MM.1S (cell line): Measurements from ENCODE around the gene LITAF.

Experiments used
- EZH2phosphoT487 ChIP-seq: fragments of 300-600 bp; sonication (generic); IDR thresholded peaks from 2 replicates; pipeline ENCODE4 v1.6.1; 2018; ENCODE audit warnings: antibody characterized with exemption, low read length
- TF ChIP-seq, protein P1 (sequence below): fragments of 300-600 bp; sonication (generic); IDR thresholded peaks from 2 replicates; pipeline ENCODE4 v1.5.1; 2016; ENCODE audit warnings: antibody characterized with exemption, low read length, mixed read lengths

- TF ChIP-seq, protein P1, sequence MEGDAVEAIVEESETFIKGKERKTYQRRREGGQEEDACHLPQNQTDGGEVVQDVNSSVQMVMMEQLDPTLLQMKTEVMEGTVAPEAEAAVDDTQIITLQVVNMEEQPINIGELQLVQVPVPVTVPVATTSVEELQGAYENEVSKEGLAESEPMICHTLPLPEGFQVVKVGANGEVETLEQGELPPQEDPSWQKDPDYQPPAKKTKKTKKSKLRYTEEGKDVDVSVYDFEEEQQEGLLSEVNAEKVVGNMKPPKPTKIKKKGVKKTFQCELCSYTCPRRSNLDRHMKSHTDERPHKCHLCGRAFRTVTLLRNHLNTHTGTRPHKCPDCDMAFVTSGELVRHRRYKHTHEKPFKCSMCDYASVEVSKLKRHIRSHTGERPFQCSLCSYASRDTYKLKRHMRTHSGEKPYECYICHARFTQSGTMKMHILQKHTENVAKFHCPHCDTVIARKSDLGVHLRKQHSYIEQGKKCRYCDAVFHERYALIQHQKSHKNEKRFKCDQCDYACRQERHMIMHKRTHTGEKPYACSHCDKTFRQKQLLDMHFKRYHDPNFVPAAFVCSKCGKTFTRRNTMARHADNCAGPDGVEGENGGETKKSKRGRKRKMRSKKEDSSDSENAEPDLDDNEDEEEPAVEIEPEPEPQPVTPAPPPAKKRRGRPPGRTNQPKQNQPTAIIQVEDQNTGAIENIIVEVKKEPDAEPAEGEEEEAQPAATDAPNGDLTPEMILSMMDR, result no peak
- TF ChIP-seq EZH2phosphoT487, result no peak
These were observed 22.4 kb downstream of the LITAF start for GRCh38 chr16:11564046-11564926.
